Progenitor cell of endocrine pancreas (in vitro differentiated cells): ENCODE measurements around the gene SLC39A13. TPM values are rescaled to one million over a fixed set of nuclear protein-coding genes. Genes with fewer than 3 reads are reported as not detected.

Source experiments
- DNase-seq: peaks from one replicate; pipeline ENCODE4 v3.0.0; 2021; ENCODE audit warnings: low spot score; ENCODE audit not compliant: unreplicated experiment
- H3K27ac Mint-ChIP-seq: 2 replicates; pipeline ENCODE4 v1.8.0; 2021; ENCODE audit warnings: mild to moderate bottlenecking, moderate library complexity, mixed read lengths
- H3K27me3 Mint-ChIP-seq: 2 replicates; pipeline ENCODE4 v1.8.0; 2021; ENCODE audit warnings: mixed read lengths
- H3K36me3 Mint-ChIP-seq: 2 replicates; pipeline ENCODE4 v1.8.0; 2022; ENCODE audit warnings: mixed read lengths; ENCODE audit not compliant: insufficient read depth
- H3K4me1 Mint-ChIP-seq: 2 replicates; pipeline ENCODE4 v1.8.0; 2021; ENCODE audit warnings: low read depth, mixed read lengths
- H3K4me3 Mint-ChIP-seq: 2 replicates; pipeline ENCODE4 v1.8.0; 2021; ENCODE audit warnings: low read depth, mild to moderate bottlenecking, moderate library complexity, mixed read lengths
- H3K9me3 Mint-ChIP-seq: 2 replicates; pipeline ENCODE4 v1.8.0; 2021; ENCODE audit warnings: low read depth, mixed read lengths
- CTCF ChIP-seq: fragments of 200-600 bp; sonication (generic); IDR thresholded peaks from one replicate; pipeline ENCODE4 v1.5.0; 2021; ENCODE audit warnings: antibody characterized with exemption, mild to moderate bottlenecking; ENCODE audit not compliant: unreplicated experiment
- total RNA-seq: library from RNA; stranded (reverse); gene quantifications from 2 replicates; pipeline ENCODE4 v1.2.1, GENCODE V29; 2021

SLC39A13 gene
- total RNA-seq, 1 donor from 2014 or later: 42.4 TPM

- Mint-ChIP-seq H3K4me3 (no peak overlapping the region), H3K9me3 (no peaks in the 10 kb centered on the region), H3K36me3 (no peaks in the 10 kb centered on the region), H3K4me1 (no peaks in the 10 kb centered on the region), H3K27me3 (no peaks in the 10 kb centered on the region), H3K27ac (no peak overlapping the region)
- DNase-seq: no peak
- no peak for TF ChIP-seq CTCF
Measured at GRCh38 chr11:47436726-47437125, 28.3 kb downstream of the SLC39A13 start.

GRCh38 chr11:47437218-47437745, 28.9 kb downstream of the SLC39A13 start:
- no peaks in the 10 kb centered on the region for H3K36me3 Mint-ChIP-seq

GRCh38 chr11:47437746-47438418, 29.5 kb downstream of the SLC39A13 start:
- Mint-ChIP-seq H3K27me3 (no peaks in the 10 kb centered on the region), H3K36me3 (no peaks in the 10 kb centered on the region), H3K27ac (no peak overlapping the region), H3K4me1 (no peaks in the 10 kb centered on the region), H3K9me3 (no peaks in the 10 kb centered on the region), H3K4me3 (no peak overlapping the region)
- DNase-seq: no peak
- TF ChIP-seq CTCF: no peak

More at GRCh38 chr11:47437218-47437745, 28.9 kb downstream of the SLC39A13 start:
- no peak for TF ChIP-seq CTCF
- DNase-seq: no peak
- H3K9me3 Mint-ChIP-seq: no peaks in the 10 kb centered on the region
- H3K4me3 Mint-ChIP-seq: no peak overlapping the region
- H3K27me3 Mint-ChIP-seq: no peaks in the 10 kb centered on the region
- H3K4me1 Mint-ChIP-seq: no peaks in the 10 kb centered on the region
- no peak overlapping the region for H3K27ac Mint-ChIP-seq

- DNase-seq: no peak
- no peaks in the 10 kb centered on the region for H3K9me3 Mint-ChIP-seq
- H3K27ac Mint-ChIP-seq: no peak overlapping the region
- no peak overlapping the region for H3K4me3 Mint-ChIP-seq
- H3K27me3 Mint-ChIP-seq: no peaks in the 10 kb centered on the region
- no peaks in the 10 kb centered on the region for H3K36me3 Mint-ChIP-seq
- no peaks in the 10 kb centered on the region for H3K4me1 Mint-ChIP-seq
- no peak for TF ChIP-seq CTCF
Measured at GRCh38 chr11:47438721-47439120, 30.3 kb downstream of the SLC39A13 start.

- Mint-ChIP-seq H3K9me3 (no peaks in the 10 kb centered on the region), H3K4me1 (no peaks in the 10 kb centered on the region), H3K27ac (no peak overlapping the region), H3K4me3 (no peak overlapping the region), H3K36me3 (no peaks in the 10 kb centered on the region), H3K27me3 (no peaks in the 10 kb centered on the region)
- TF ChIP-seq CTCF: no peak
- DNase-seq: no peak
Measured at GRCh38 chr11:47440054-47440476, 31.7 kb downstream of the SLC39A13 start.
